H1 (cell line): Measurements from ENCODE around the gene ZNF599. TPM values are rescaled to one million over a fixed set of nuclear protein-coding genes. Genes with fewer than 3 reads are reported as not detected.
A peak's percentile ranks its signal among the peaks of the same experiment; 100 is the strongest.

Experiments
- ASH2L ChIP-seq: fragments of 200-600, 300-600 bp; sonication (generic); IDR thresholded peaks from one replicate; pipeline ENCODE4 v1.7.1; 2017; ENCODE audit warnings: low read length
- ATF3 ChIP-seq: IDR thresholded peaks from 2 replicates; pipeline ENCODE4 v1.6.1; 2011; ENCODE audit warnings: low read depth, mild to moderate bottlenecking, low read length; ENCODE audit not compliant: insufficient read depth
- BCL11A ChIP-seq, 2 experiments: IDR thresholded peaks; one replicate each; pipeline ENCODE4 v1.6.1; 2011; ENCODE audit warnings: low read depth in 2 of 2, low read length in 2 of 2, mild to moderate bottlenecking in 2 of 2
- CBX5 ChIP-seq: fragments of 300-800, 300-1000 bp; sonication (generic); IDR thresholded peaks from 2 replicates; pipeline ENCODE4 v1.7.1; 2016; ENCODE audit warnings: antibody characterized with exemption, low read length, low read depth
- CTBP2 ChIP-seq: IDR thresholded peaks from 2 replicates; pipeline ENCODE4 v1.7.0; 2011; ENCODE audit warnings: borderline replicate concordance, mild to moderate bottlenecking, moderate library complexity, mixed read lengths, low read length; ENCODE audit not compliant: insufficient read depth, insufficient read length
- E2F6 ChIP-seq: IDR thresholded peaks from 2 replicates; pipeline ENCODE4 v1.6.1; 2012; ENCODE audit warnings: inconsistent platforms
- EZH2 ChIP-seq: fragments of 200-600 bp; sonication (generic); IDR thresholded peaks from 2 replicates; pipeline ENCODE4 v1.7.1; 2012; ENCODE audit warnings: low read depth, mild to moderate bottlenecking, moderate library complexity, low read length, inconsistent platforms; ENCODE audit not compliant: severe bottlenecking
- GABPA ChIP-seq: IDR thresholded peaks from 2 replicates; pipeline ENCODE4 v1.6.1; 2011; ENCODE audit warnings: mild to moderate bottlenecking, low read length, moderate library complexity, borderline replicate concordance; ENCODE audit not compliant: insufficient read depth
- GTF2F1 ChIP-seq: IDR thresholded peaks from 2 replicates; pipeline ENCODE4 v1.6.1; 2012; ENCODE audit warnings: low read depth, low read length, improper control_type of control experiment, borderline replicate concordance
- HDAC6 ChIP-seq: IDR thresholded peaks from one replicate; pipeline ENCODE4 v1.7.1; 2012; ENCODE audit warnings: low read depth, mild to moderate bottlenecking, inconsistent platforms, low read length, moderate library complexity
- KDM1A ChIP-seq: fragments of 200-600, 300-600 bp; sonication (generic); IDR thresholded peaks from 2 replicates; pipeline ENCODE4 v1.7.1; 2016; ENCODE audit warnings: mild to moderate bottlenecking, low read length, borderline replicate concordance
- POU5F1 ChIP-seq: IDR thresholded peaks from 2 replicates; pipeline ENCODE4 v1.6.1; 2011; ENCODE audit warnings: low read depth, mild to moderate bottlenecking, low read length, moderate library complexity
- RAD21 ChIP-seq, 2 experiments: IDR thresholded peaks in 1 of 2; conservative IDR thresholded peaks in 1 of 2; 2 replicates each; pipeline ENCODE4 v1.6.1; 2011; ENCODE audit warnings: low read depth in 2 of 2, low read length in 2 of 2, improper control_type of control experiment in 1 of 2, inconsistent platforms in 1 of 2, mild to moderate bottlenecking in 1 of 2, moderate library complexity in 1 of 2
- RBBP5 ChIP-seq: IDR thresholded peaks from 2 replicates; pipeline ENCODE4 v1.7.1; 2012; ENCODE audit warnings: low read depth, mild to moderate bottlenecking, inconsistent platforms, low read length, moderate library complexity, borderline replicate concordance
- RNF2 ChIP-seq: fragments of 200-900, 300-1000 bp; sonication (generic); IDR thresholded peaks from 2 replicates; pipeline ENCODE4 v1.7.1; 2016; ENCODE audit warnings: borderline replicate concordance, low read depth, mild to moderate bottlenecking, antibody characterized with exemption, low read length; ENCODE audit not compliant: poor library complexity, severe bottlenecking; ENCODE audit errors: missing control alignments
- SAP30 ChIP-seq: fragments of 300-600 bp; sonication (generic); IDR thresholded peaks from 2 replicates; pipeline ENCODE4 v1.7.1; 2012; ENCODE audit warnings: low read length, moderate library complexity, mild to moderate bottlenecking, inconsistent platforms; ENCODE audit not compliant: insufficient read depth, insufficient replicate concordance
- SP1 ChIP-seq: IDR thresholded peaks from 2 replicates; pipeline ENCODE4 v1.6.1; 2011; ENCODE audit warnings: low read depth, low read length
- SUZ12 ChIP-seq: fragments of 200-600 bp; sonication (generic); IDR thresholded peaks from 2 replicates; pipeline ENCODE4 v1.6.1; 2012; ENCODE audit warnings: mild to moderate bottlenecking, inconsistent platforms, low read length, moderate library complexity, mixed read lengths
- TCF12 ChIP-seq: IDR thresholded peaks from 2 replicates; pipeline ENCODE4 v1.6.1; 2011; ENCODE audit warnings: low read depth, mild to moderate bottlenecking, low read length
- USF2 ChIP-seq: IDR thresholded peaks from 2 replicates; pipeline ENCODE4 v1.6.1; 2011; ENCODE audit warnings: low read length, improper control_type of control experiment
- polyA plus RNA-seq, 7 experiments: library from polyadenylated mRNA; depleted of rRNA in 3 of 7; stranded (reverse) in 5 of 7; unstranded in 2 of 7; fragments of >200 nt in 5 of 7; fragments of 200-250 nt in 2 of 7; gene quantifications; 1 replicate in 5 of 7; 2 replicates in 1 of 7; 4 replicates in 1 of 7; pipeline versions ENCODE4 v1.2.1 to v1.2.3, GENCODE V29; 2011 to 2013; ENCODE audit warnings: missing spikeins in 2 of 7, mixed read lengths in 2 of 7
- total RNA-seq: library from RNA; stranded (reverse); fragmentation: NEBNext Ultra II Directional; extraction: Animal tissue kit (Norgen Biotek cat#: 25700); gene quantifications from 2 replicates; pipeline ENCODE4 v1.2.1, GENCODE V29; 2021

The ZNF599 gene
- total and polyA plus RNA-seq, 2 of the 8 experiments (the other 6 are each of a cell fraction or from before 2014, with no cell fraction given) = 4.8 to 5.4 TPM

- TF ChIP-seq TCF12 (no peak), E2F6 (no peak), EZH2 (no peak), SUZ12 (no peak), USF2 (no peak), ASH2L (peak; percentile 86), BCL11A (IDR thresholded peaks at IDR 0.05; ENCODE audit: low read depth in 2 of 2, low read length in 2 of 2) (no peak), RAD21 (IDR thresholded peaks at IDR 0.05 in 1 of 2, conservative IDR thresholded peaks at IDR 0.05 in 1 of 2; ENCODE audit: low read depth in 2 of 2, low read length in 2 of 2) (no peak), SP1 (no peak), CBX5 (no peak), ATF3 (no peak), RNF2 (no peak), KDM1A (no peak), POU5F1 (no peak), HDAC6 (no peak), GTF2F1 (peak; percentile 79; the same call in 1 of the 2 replicates), CTBP2 (no peak), SAP30 (no peak), GABPA (peak; percentile 65; the same call in 1 of the 2 replicates), RBBP5 (peak; percentile 61; the same call in 1 of the 2 replicates)
Measured at GRCh38 chr19:34733746-34734536, 39.1 kb downstream of the ZNF599 start, which contains the start of gene ZNF181 (continued).
